Measurements from ENCODE around the gene TANK. TPM values are rescaled to one million over a fixed set of nuclear protein-coding genes. Genes with fewer than 3 reads are reported as not detected.

The TANK gene
- total RNA-seq, 1 experiment from 2014 or later = 52.5 TPM

DNA sequence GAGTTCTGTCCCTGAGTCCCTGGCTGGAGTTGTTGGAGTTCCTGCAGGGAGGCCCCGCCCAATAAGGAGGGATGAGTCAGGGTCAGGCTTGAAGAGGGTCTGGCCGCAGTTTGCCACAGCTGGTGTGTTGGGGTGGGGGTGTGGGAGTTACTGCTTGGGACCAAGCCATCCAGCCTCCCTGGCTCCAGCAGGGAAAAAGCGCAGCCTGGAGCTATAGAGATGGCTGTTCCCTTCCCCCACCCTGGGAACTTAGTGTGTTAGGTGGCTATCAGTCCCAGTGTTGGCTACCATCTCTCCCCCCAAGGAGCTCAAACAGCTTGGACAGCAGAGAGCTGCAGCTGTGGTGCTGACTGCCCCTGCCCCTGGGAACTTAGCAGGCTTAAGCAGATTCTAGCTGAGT, 13.2 kb upstream of the TANK start:
- no peak overlapping the region for H2AFZ ChIP-seq (ENCODE audit: low read depth, low read length, poor library complexity, severe bottlenecking)
- no peak overlapping the region for H3K4me3 ChIP-seq (replicated peaks in 1 of 2; ENCODE audit: low read depth in 1 of 2, low read length in 2 of 2)
- CTCF ChIA-PET = no interaction called here
- intact Hi-C loops (cut with micrococcal nuclease) = no loop called here
- no peaks in the 10 kb centered on the region for H3K27me3 ChIP-seq (ENCODE audit: insufficient read depth, low read length)
- H3K36me3 ChIP-seq (ENCODE audit: control insufficient read depth in 1 of 2, insufficient read depth in 2 of 2, low read length in 2 of 2) = no peaks in the 10 kb centered on the region
- no peaks in the 10 kb centered on the region for H3K9me2 ChIP-seq (ENCODE audit: insufficient read depth)
- no peak for ATAC-seq
- RAD21 ChIA-PET (ENCODE audit: low non-redundant PET in 1 of 2, low total read pairs in 2 of 2, uncharacterized antibody in 2 of 2, unreplicated experiment in 2 of 2) = no interaction called here
- no peak overlapping the region for H3K4me2 ChIP-seq (ENCODE audit: low read length)
- POLR2A ChIA-PET = no interaction called here
- no peak for DNase-seq (ENCODE audit: low read depth, low spot score)
- H3K79me2 ChIP-seq (ENCODE audit: insufficient read depth, low read length) = no peaks in the 10 kb centered on the region; the same call in 1 of the 2 replicates
- H3K9ac ChIP-seq (ENCODE audit: low read length) = no peak overlapping the region
- BruUV-seq (replicated peaks) = no TSS peak
- no peak overlapping the region for H3K27ac ChIP-seq (ENCODE audit: low read depth, low read length)
- H4K20me1 ChIP-seq (ENCODE audit: insufficient read depth) = no peaks in the 10 kb centered on the region
- peaks cover 4 to 7% of the 10 kb centered on the region in 2 experiments; a peak in 2 of 4 replicates for H3K9me3 ChIP-seq (ENCODE audit: control insufficient read depth in 1 of 2, insufficient read depth in 1 of 2, low read depth in 1 of 2, low read length in 2 of 2)
- H3K4me1 ChIP-seq (ENCODE audit: control insufficient read depth in 1 of 2, insufficient read depth in 2 of 2, low read length in 2 of 2) = no peaks in the 10 kb centered on the region
- TF ChIP-seq SP1 (IDR thresholded peaks at IDR 0.05; ENCODE audit: low read depth) = no peak
- TF ChIP-seq SRF (IDR thresholded peaks at IDR 0.05; ENCODE audit: low read depth) = no peak
- no peak for TF ChIP-seq POLR2AphosphoS5 (IDR thresholded peaks at IDR 0.05; ENCODE audit: low read depth, low read length)
- TF ChIP-seq, protein P1, sequence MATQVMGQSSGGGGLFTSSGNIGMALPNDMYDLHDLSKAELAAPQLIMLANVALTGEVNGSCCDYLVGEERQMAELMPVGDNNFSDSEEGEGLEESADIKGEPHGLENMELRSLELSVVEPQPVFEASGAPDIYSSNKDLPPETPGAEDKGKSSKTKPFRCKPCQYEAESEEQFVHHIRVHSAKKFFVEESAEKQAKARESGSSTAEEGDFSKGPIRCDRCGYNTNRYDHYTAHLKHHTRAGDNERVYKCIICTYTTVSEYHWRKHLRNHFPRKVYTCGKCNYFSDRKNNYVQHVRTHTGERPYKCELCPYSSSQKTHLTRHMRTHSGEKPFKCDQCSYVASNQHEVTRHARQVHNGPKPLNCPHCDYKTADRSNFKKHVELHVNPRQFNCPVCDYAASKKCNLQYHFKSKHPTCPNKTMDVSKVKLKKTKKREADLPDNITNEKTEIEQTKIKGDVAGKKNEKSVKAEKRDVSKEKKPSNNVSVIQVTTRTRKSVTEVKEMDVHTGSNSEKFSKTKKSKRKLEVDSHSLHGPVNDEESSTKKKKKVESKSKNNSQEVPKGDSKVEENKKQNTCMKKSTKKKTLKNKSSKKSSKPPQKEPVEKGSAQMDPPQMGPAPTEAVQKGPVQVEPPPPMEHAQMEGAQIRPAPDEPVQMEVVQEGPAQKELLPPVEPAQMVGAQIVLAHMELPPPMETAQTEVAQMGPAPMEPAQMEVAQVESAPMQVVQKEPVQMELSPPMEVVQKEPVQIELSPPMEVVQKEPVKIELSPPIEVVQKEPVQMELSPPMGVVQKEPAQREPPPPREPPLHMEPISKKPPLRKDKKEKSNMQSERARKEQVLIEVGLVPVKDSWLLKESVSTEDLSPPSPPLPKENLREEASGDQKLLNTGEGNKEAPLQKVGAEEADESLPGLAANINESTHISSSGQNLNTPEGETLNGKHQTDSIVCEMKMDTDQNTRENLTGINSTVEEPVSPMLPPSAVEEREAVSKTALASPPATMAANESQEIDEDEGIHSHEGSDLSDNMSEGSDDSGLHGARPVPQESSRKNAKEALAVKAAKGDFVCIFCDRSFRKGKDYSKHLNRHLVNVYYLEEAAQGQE (IDR thresholded peaks at IDR 0.05; ENCODE audit: low read depth) = no peak
- no peak for TF ChIP-seq ZFX (IDR thresholded peaks at IDR 0.05)
- no peak for TF ChIP-seq ZNF274 (IDR thresholded peaks at IDR 0.05; ENCODE audit: low read depth, low read length)
- TF ChIP-seq ELF1 (IDR thresholded peaks at IDR 0.05; ENCODE audit: borderline replicate concordance, low read depth) = no peak
- TF ChIP-seq, protein P2, sequence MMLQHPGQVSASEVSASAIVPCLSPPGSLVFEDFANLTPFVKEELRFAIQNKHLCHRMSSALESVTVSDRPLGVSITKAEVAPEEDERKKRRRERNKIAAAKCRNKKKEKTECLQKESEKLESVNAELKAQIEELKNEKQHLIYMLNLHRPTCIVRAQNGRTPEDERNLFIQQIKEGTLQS (IDR thresholded peaks at IDR 0.05) = no peak
- TF ChIP-seq SIN3A (IDR thresholded peaks at IDR 0.05; ENCODE audit: low read depth) = no peak

Data from HCT116 (cell line).